ENCODE measurements around the gene SIK3. TPM values are rescaled to one million over a fixed set of nuclear protein-coding genes. Genes with fewer than 3 reads are reported as not detected.

SIK3 gene
- total RNA-seq, 1 donor from 2014 or later: 24.4 TPM

DNA sequence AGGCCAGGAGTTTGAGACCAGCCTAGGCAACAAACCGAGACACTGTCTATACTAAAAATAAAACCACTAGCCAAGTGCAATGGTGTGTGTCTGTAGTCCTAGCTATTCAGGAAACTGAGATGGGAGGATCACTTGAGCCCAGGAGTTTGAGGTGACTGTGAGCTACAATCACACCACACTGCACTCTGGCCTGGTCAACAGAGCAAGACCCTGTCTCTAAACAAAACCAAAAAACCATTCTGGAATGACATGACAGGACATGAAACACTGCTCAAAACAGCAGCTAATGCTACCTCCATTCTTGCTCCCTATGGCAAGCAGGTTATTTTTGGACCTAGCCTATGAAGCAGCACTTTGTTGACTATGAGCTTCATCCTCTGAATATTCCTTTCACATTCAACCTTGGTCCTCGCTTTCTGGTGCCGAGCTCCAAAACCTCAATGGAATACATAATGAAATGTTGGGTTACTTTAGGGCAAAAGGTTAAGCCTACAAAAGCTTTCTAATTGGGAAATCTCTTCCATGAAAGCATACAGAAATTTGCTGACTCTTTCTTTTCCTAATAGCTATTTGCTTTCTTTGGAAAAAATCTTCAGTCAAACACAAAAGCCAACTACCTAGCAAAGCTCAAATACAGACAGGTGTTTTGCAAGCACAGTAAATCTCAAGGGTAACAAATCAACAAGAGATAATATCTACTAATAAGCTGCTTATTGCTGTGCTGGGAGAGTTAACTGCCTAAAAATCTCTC, 21.1 kb downstream of the SIK3 start:
- H3K27me3 Mint-ChIP-seq (ENCODE audit: insufficient read depth, low read depth): no peaks in the 10 kb centered on the region
- H2AFZ ChIP-seq (replicated peaks): no peak overlapping the region
- peaks cover 16% of the 10 kb centered on the region for H4K20me1 ChIP-seq (ENCODE audit: low read depth)
- peak overlapping the region; percentile 40 for H3K27ac ChIP-seq
- no peak for DNase-seq (ENCODE audit: low spot score)
- peak overlapping the region; percentile 35 for H3K4me2 ChIP-seq
- H3K9me3 Mint-ChIP-seq: peaks cover 4% of the 10 kb centered on the region
- H3K9me3 ChIP-seq (ENCODE audit: low read depth): peaks cover 3% of the 10 kb centered on the region
- H3K4me3 ChIP-seq: no peak overlapping the region
- no peak overlapping the region for H3K9ac ChIP-seq
- peaks cover 15% of the 10 kb centered on the region for H3F3A ChIP-seq (ENCODE audit: low read depth)
- H3K36me3 ChIP-seq: no peaks in the 10 kb centered on the region
- no peak overlapping the region for H3K4me3 Mint-ChIP-seq
- H3K4me1 ChIP-seq: peaks cover 13% of the 10 kb centered on the region
- no peaks in the 10 kb centered on the region for H3K27me3 ChIP-seq
- H3K27ac Mint-ChIP-seq: peak overlapping the region; percentile 46
- peaks cover 19% of the 10 kb centered on the region for H3K4me1 Mint-ChIP-seq
- H3K36me3 Mint-ChIP-seq: peaks cover 8% of the 10 kb centered on the region
- TF ChIP-seq EZH2 (IDR thresholded peaks at IDR 0.05) (no peak), EZH2phosphoT487 (IDR thresholded peaks at IDR 0.05) (no peak)
- TF ChIP-seq, protein P1, sequence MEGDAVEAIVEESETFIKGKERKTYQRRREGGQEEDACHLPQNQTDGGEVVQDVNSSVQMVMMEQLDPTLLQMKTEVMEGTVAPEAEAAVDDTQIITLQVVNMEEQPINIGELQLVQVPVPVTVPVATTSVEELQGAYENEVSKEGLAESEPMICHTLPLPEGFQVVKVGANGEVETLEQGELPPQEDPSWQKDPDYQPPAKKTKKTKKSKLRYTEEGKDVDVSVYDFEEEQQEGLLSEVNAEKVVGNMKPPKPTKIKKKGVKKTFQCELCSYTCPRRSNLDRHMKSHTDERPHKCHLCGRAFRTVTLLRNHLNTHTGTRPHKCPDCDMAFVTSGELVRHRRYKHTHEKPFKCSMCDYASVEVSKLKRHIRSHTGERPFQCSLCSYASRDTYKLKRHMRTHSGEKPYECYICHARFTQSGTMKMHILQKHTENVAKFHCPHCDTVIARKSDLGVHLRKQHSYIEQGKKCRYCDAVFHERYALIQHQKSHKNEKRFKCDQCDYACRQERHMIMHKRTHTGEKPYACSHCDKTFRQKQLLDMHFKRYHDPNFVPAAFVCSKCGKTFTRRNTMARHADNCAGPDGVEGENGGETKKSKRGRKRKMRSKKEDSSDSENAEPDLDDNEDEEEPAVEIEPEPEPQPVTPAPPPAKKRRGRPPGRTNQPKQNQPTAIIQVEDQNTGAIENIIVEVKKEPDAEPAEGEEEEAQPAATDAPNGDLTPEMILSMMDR (IDR thresholded peaks at IDR 0.05): no peak
- H3K79me2 ChIP-seq (ENCODE audit: low read depth): peaks cover 99% of the 10 kb centered on the region

- H3K27ac Mint-ChIP-seq: no peak overlapping the region
- H3K4me1 Mint-ChIP-seq: peaks cover 19% of the 10 kb centered on the region
- no peak for TF ChIP-seq EZH2 (IDR thresholded peaks at IDR 0.05)
- TF ChIP-seq, protein P1 (IDR thresholded peaks at IDR 0.05): no peak
- no peak for TF ChIP-seq EZH2phosphoT487 (IDR thresholded peaks at IDR 0.05)
- H3K36me3 Mint-ChIP-seq: peaks cover 1% of the 10 kb centered on the region
- H3K9ac ChIP-seq: no peak overlapping the region
- no peaks in the 10 kb centered on the region for H3K27me3 ChIP-seq
- H3K4me1 ChIP-seq: peaks cover 13% of the 10 kb centered on the region
- no peak overlapping the region for H3K4me3 Mint-ChIP-seq
- peaks cover 15% of the 10 kb centered on the region for H3F3A ChIP-seq (ENCODE audit: low read depth)
- H3K9me3 Mint-ChIP-seq: no peaks in the 10 kb centered on the region
- peaks cover 97% of the 10 kb centered on the region for H3K79me2 ChIP-seq (ENCODE audit: low read depth)
- H2AFZ ChIP-seq (replicated peaks): no peak overlapping the region
- H3K27me3 Mint-ChIP-seq (ENCODE audit: insufficient read depth, low read depth): no peaks in the 10 kb centered on the region
- no peak overlapping the region for H3K4me2 ChIP-seq
- peaks cover 16% of the 10 kb centered on the region for H4K20me1 ChIP-seq (ENCODE audit: low read depth)
- no peak overlapping the region for H3K4me3 ChIP-seq
- peaks cover 3% of the 10 kb centered on the region for H3K9me3 ChIP-seq (ENCODE audit: low read depth)
- no peaks in the 10 kb centered on the region for H3K36me3 ChIP-seq
- no peak for DNase-seq (ENCODE audit: low spot score)
- no peak overlapping the region for H3K27ac ChIP-seq
Measured at GRCh38 chr11:117075186-117075585, 23.0 kb downstream of the SIK3 start.

GRCh38 chr11:117074119-117074518, 24.1 kb downstream of the SIK3 start:
- H3K4me2 ChIP-seq: no peak overlapping the region
- peaks cover 97% of the 10 kb centered on the region for H3K79me2 ChIP-seq (ENCODE audit: low read depth)
- Mint-ChIP-seq H3K9me3 (no peaks in the 10 kb centered on the region), H3K27ac (peak overlapping the region; percentile 63), H3K4me1 (peaks cover 22% of the 10 kb centered on the region), H3K27me3 (ENCODE audit: insufficient read depth, low read depth) (no peaks in the 10 kb centered on the region), H3K4me3 (no peak overlapping the region), H3K36me3 (peaks cover 1% of the 10 kb centered on the region)
- H2AFZ ChIP-seq (replicated peaks): no peak overlapping the region
- H3K4me1 ChIP-seq: peaks cover 13% of the 10 kb centered on the region
- no peaks in the 10 kb centered on the region for H3K36me3 ChIP-seq
- H4K20me1 ChIP-seq (ENCODE audit: low read depth): peaks cover 25% of the 10 kb centered on the region
- no peaks in the 10 kb centered on the region for H3K27me3 ChIP-seq
- peaks cover 13% of the 10 kb centered on the region for H3F3A ChIP-seq (ENCODE audit: low read depth)
- no peak overlapping the region for H3K4me3 ChIP-seq
- H3K9me3 ChIP-seq (ENCODE audit: low read depth): no peaks in the 10 kb centered on the region
- TF ChIP-seq EZH2 (IDR thresholded peaks at IDR 0.05) (no peak), EZH2phosphoT487 (IDR thresholded peaks at IDR 0.05) (no peak)
- TF ChIP-seq, protein P1 (IDR thresholded peaks at IDR 0.05): no peak
- no peak overlapping the region for H3K9ac ChIP-seq
- DNase-seq (ENCODE audit: low spot score): no peak
- no peak overlapping the region for H3K27ac ChIP-seq

Measured in neural progenitor cell (in vitro differentiated cells).